HuH-7 (cell line): Measurements from ENCODE around the gene SIRPD.
"Not testable (repeated sequence)": the region's sequence is repeated elsewhere in the genome, so short reads cannot be mapped to it uniquely, and the experiment has no call there.

ENCODE experiments used
- DNase-seq: peaks from one replicate; pipeline ENCODE4 v3.0.0; 2011; ENCODE audit warnings: low spot score

The SIRPD gene

GRCh38 chr20:1557605-1558004 lies at the start of gene SIRPD:
TSS of gene SIRPD (minus strand) at chr20:1557705. CDS start at chr20:1557653, 52 bp downstream.
- DNase-seq = no peak

GRCh38 chr20:1600736-1601135 lies 43.2 kb upstream of the SIRPD start:
- DNase-seq = no peak

DNA sequence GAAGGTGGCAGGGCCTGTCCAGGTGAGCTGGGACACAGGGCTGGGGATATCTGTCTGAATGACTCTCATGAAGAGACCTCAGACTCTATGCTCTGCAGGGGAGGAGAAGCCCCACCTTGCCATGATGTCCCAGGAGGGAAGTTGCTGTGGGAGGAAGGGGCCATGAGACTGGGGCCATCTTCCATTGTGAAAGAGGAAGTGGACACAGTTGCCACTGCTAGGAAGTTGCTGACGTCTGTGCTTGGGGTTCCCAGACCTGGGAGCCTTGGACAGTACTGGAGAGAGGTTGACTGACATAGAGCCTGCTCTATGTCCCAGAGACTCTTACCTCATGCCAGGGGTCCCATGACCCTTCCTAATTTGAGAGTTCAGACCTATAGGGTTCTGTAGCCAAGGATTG lies 37.8 kb upstream of the SIRPD start:
- no peak for DNase-seq

DNA sequence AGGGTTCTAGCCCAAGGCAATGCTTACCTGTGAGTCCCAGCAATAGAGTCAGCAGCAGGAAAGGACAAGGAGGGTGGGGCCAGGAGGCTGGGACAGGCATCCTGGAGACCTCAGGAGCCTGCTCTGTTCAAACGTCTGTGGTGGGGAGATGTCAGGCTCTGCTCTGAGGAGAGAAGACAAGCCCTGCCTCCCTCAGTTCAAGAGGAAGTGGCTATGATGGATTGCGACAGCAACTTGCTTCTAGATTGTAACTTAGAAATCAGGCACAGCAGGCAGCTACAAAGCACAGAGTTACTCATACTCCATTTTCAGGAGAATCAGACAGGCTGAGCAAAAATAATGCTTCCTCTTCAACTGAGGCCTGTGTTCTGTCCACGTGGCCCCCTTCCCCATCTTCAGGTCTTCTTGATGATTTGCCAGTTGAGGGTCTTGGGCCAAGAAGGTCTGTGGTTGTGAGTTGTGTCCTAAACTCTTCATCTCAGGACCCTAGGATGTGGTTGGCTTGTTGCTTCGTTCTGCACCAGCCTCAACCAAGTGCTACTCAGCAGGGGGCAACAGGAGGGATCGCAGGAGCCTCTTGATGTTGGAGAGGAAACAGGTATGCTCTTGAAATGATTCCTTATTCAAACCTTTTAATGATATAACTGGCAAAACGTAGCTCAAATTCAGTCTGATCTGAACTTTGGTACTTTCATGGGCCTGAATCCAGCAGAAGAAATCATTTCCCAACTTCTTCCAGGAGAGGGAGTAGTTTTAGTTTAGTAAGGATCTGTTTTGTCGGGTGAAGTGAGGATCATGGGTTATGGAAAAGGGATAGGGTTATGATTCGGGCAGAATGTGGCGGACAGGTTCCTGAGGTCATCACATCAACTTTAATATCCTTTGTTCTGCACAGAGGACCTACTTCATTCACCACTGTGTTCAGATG lies 31.3 kb upstream of the SIRPD start:
- DNase-seq = no peak

- no peak for DNase-seq
Observed at GRCh38 chr20:1587781-1588532, 30.5 kb upstream of the SIRPD start.

- DNase-seq = no peak
Observed at GRCh38 chr20:1579488-1579887, 22.0 kb upstream of the SIRPD start.

- DNase-seq = no peak
Observed at GRCh38 chr20:1577906-1578305, 20.4 kb upstream of the SIRPD start.

DNA sequence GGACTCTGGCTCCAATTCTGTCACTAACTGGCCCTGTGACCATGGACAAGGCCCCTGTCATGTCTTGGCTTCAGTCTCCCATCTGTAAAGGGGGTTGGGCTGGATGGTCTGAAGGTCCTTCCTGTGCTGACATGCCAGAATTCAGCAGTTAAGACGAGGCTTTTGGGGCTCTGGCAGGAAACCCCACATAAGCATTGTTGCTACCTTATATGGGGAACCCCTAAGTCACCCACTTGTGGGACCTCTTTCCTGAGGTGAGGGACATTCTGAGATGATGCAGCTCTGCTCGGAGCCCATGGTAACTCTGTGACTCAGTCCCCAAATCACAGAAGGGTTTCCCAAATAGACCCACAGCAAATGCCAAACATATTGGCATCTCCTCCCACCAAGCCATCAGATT lies 19.8 kb upstream of the SIRPD start:
- not testable (repeated sequence) for DNase-seq

GRCh38 chr20:1576641-1577040 lies 19.1 kb upstream of the SIRPD start:
- no peak for DNase-seq

DNA sequence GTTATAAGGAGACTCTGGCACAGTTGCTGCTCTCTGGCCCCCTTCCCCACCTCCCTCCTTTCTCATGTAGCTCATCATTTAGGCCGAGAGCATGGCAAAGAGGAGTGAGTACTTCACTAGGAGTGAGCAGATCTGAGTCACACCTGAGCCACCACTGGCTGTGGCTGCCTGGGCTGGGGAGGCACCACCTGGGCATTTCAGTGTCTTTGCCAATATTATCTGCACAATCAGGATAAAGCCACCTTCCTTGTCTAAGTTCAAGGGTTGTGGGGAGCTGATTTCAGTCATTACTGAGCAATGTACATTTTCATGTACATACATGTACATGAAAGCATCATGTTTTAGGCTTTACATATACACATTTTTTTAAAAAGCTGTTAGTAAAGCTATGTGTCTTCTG lies 18.5 kb upstream of the SIRPD start:
- DNase-seq = not testable (repeated sequence)

DNA sequence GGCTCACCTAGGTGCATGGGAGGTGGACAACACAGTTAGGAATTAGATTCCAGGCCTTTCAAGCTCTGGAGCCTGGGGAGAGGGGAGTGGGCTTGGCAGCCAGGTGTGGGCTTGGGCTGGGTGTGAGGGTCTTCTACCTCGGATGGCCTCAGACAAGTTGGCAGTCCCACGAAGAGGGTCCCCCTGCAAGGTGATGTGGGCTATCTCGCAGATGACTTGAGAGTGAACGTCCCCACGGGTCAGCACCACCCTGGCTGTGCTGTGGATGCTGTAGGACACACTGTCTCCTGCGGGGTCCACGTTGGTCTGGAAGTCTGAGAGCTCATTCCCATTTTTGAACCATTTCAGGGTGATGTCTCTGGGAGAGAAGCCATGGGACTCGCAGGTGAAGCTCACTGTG lies 14.1 kb upstream of the SIRPD start:
- DNase-seq = not testable (repeated sequence)

DNA sequence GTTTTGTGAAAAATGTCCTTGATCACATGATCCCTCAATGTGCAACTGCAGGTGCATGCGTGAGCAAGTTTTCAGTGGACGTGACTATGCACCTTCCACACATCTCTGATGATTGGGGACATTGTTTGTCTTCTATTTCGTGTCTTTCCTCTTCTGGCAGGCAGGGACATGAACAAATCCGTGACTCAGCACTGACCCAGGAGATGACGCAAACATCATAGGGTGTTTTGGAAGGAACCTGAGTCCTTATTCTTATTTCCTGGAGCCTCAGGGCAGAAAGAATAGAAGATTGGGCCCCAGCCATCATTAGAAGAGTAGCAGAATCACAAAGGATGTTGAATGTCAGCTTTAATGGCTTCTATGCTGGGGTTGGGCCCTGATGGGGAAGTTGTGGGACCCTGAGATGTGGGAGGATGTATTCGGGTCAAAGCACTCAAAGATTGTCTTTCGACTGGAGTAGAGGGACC lies 11.9 kb upstream of the SIRPD start:
- DNase-seq = no peak

DNA sequence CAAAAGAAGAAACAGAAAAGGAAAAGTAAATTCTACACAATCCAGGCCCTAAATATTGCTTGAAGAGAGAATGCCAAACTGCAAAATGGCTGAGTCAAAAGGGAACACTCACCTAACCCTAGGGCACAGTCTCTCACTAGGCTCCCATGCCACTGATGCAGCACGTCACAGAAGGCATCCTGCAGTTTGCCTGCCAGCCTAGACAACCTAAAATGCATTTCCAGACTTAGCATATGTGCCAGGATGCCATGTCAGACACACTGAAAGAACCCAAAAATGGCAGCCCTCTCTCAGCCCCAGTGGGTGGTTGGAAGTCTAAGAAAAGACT lies 10.6 kb upstream of the SIRPD start:
- DNase-seq = no peak

- no peak for DNase-seq
Observed at GRCh38 chr20:1567392-1568162, 10.1 kb upstream of the SIRPD start.

GRCh38 chr20:1566701-1567100 lies 9.2 kb upstream of the SIRPD start:
- DNase-seq = no peak

DNA sequence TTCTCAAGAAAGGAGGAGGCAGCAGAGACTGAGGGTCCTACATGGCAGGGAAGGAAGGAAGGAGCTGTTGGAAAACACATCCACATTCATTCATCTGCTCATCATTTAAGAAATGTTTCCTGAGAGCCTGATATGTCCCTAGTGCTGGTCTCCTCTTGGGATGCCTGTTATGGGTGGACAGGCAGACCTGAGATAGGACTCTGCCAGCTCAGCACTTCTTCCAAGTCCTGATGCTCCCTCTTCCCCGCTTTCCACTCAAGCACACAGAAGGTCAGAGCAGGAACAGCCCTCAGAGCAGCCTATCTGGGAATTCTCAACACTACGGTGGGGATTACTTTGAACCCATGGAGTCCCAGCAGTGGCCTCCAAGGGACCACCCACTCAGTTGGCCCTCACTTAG lies 8.0 kb upstream of the SIRPD start:
- DNase-seq = no peak

- no peak for DNase-seq
Observed at GRCh38 chr20:1563598-1563997, 6.1 kb upstream of the SIRPD start.

GRCh38 chr20:1562622-1563021 lies 5.1 kb upstream of the SIRPD start:
- DNase-seq = no peak

DNA sequence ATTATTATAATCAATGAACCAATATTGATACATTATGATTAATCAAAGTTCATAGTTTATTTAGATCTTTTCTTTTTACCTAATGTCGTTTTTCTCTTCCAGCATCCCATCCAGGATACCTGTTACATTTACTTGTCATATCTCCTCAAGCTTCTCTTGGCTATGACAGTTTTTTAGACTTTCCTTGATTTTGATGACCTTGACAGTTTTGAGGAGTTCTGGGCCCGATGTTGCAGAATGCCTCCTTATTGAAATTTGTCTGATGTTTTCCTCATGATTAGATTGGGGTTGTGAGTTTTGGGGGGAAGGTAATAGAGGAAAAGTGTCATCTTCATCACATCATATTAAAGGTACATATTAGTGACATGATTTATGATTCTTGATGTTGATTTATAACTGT lies 3.8 kb upstream of the SIRPD start:
- no peak for DNase-seq

- DNase-seq = no peak
Observed at GRCh38 chr20:1555952-1556351, 1.6 kb downstream of the SIRPD start.

DNA sequence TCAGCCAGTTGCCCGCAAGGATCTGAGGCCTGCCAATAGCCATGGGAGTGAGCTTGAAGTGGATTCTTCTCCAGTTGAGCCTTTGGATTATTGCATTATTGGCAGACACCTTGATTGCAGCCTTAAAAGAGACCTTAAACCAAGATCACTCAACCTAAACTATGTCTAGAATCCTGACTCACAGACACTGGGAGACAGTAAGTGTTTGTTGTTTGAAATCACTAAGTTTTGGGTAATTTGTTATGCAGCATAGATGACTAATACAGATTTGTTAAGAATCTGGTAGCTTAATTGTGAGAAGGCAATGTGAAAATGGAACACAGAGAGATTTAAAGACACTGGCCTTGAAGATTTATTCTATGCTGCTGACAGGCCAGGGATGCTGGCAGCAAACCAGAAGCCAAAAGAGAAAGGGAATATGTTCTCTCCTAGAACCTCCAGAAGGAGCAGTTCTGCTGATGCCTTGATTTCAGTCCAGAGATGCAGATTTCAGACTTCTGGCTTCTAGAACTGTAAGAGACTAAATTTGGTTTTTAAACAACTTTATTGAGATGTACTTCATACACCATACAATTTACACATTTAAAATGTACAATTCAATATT lies 17.6 kb downstream of the SIRPD start:
- no peak for DNase-seq

DNA sequence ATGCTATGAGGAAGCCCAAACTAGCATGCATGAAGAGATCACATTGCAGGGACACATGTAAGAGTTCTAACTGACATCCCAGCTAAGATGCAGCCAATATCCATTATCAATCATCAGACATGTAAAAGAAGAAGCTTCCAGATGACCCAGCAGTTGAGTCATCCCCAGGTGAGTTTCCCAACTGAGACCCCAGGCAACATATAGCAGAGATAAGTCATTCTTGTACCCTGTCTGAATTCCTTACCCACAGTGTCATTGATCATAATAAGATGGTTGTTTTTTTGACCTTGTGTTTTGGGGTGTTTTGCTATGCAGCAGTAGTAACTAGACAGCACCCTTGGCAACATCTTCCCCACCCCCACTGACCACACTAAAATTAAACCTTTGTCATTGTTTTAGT lies 18.9 kb downstream of the SIRPD start:
- DNase-seq = no peak
